Vagina (tissue), 2 donors: ENCODE results near the gene SH2D1B.

ENCODE experiments used
- CTCF ChIP-seq, 3 experiments: fragments of 450-650 bp in 2 of 3; fragments of 200-600 bp in 1 of 3; sonication (generic) in 1 of 3; IDR thresholded peaks; one replicate each; pipeline ENCODE4 v1.5.1; 2017 to 2019; ENCODE audit warnings: antibody characterized with exemption in 3 of 3, mild to moderate bottlenecking in 2 of 3, moderate library complexity in 2 of 3
- POLR2A ChIP-seq, 2 donors: fragments of 450-650 bp; IDR thresholded peaks; one replicate each; pipeline ENCODE4 v1.6.1; 2017; ENCODE audit warnings: antibody characterized with exemption in 2 of 2, mild to moderate bottlenecking in 2 of 2, moderate library complexity in 2 of 2
- POLR2AphosphoS5 ChIP-seq, 2 donors: sonication (generic); formaldehyde crosslinking; IDR thresholded peaks; one replicate each; pipeline ENCODE4 v1.9.0; 2017; ENCODE audit warnings: antibody characterized with exemption in 2 of 2, mild to moderate bottlenecking in 2 of 2, low read depth in 1 of 2; ENCODE audit not compliant: insufficient read depth in 1 of 2

DNA sequence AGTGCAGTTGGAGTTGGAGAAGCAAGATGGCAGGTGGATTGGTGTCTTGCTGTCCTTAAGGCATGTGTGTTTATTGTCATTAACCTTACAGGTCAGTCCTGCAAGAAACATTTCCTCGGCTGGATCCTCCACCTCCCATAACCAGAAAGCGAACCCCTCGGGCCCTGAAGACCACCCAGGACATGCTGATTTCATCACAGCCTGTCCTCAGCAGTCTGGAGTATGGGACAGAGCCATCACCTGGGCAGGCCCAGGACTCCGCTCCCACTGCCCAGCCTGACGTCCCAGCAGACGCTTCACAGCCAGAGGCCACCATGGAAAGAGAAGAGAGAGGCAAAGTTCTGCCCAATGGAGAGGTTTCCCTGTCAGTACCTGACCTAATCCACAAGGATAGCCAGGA is 28.8 kb downstream of the SH2D1B start:
- TF ChIP-seq POLR2AphosphoS5 (IDR thresholded peaks at IDR 0.05; ENCODE audit: insufficient read depth in 1 of 2, low read depth in 1 of 2) = no peak
- TF ChIP-seq CTCF (IDR thresholded peaks at IDR 0.05) = no peak
- no peak for TF ChIP-seq POLR2A (IDR thresholded peaks at IDR 0.05)
